Measurements from ENCODE around the gene NKD1.

GRCh38 chr16:50640919-50641817 lies 93.0 kb downstream of the NKD1 start:
- TF ChIP-seq CTCF (IDR thresholded peaks at IDR 0.05), result no peak
- TF ChIP-seq POLR2A (IDR thresholded peaks at IDR 0.05), result no peak
